CD4-positive, alpha-beta T cell (primary cell): ENCODE measurements around the gene PCDHGB7. TPM values are rescaled to one million over a fixed set of nuclear protein-coding genes. Genes with fewer than 3 reads are reported as not detected.

Experiments used
- ATAC-seq: fragments of 200-7000 bp; cut with Tn5 transposase; one replicate; pipeline ENCODE4 v1.10.0; 2022; ENCODE audit warnings: mild to moderate bottlenecking; ENCODE audit not compliant: poor library complexity
- CTCF ChIA-PET: fragments of 350-600 bp; sonication (Branson Sonifier 250); formaldehyde crosslinking; loops from one replicate; lab custom pipeline; 2021; ENCODE audit warnings: antibody characterized with exemption, inconsistent platforms; lab: Charles Lee
- POLR2A ChIA-PET: fragments of 350-600 bp; sonication (Branson Sonifier 250); formaldehyde crosslinking; loops from one replicate; lab custom pipeline; 2021; ENCODE audit warnings: antibody characterized with exemption, inconsistent platforms; lab: Charles Lee
- DNase-seq, 14 experiments: peaks; one replicate each; pipeline ENCODE4 v3.0.0-alpha.2; 2013 to 2020; ENCODE audit warnings: mixed read lengths in 2 of 14
- H3K27ac ChIP-seq, 2 donors: one replicate each; pipeline versions ENCODE4 v1.5.1 to v1.7.0; 2013; ENCODE audit warnings: low read length in 2 of 2, low read depth in 1 of 2, mild to moderate bottlenecking in 1 of 2
- H3K27me3 ChIP-seq, 2 experiments: 1 replicate in 1 of 2; 2 replicates in 1 of 2; pipeline versions ENCODE4 v1.6.1 to v1.7.0; 2013; ENCODE audit warnings: low read length in 2 of 2, control low read depth in 1 of 2, mild to moderate bottlenecking in 1 of 2, moderate library complexity in 1 of 2; ENCODE audit not compliant: insufficient read depth in 2 of 2, control insufficient read depth in 1 of 2
- H3K36me3 ChIP-seq: one replicate; pipeline ENCODE4 v1.6.1; 2013; ENCODE audit warnings: low read length, control low read depth; ENCODE audit not compliant: insufficient read depth
- H3K4me1 ChIP-seq: one replicate; pipeline ENCODE4 v1.6.1; 2013; ENCODE audit warnings: low read length, control low read depth; ENCODE audit not compliant: insufficient read depth
- H3K4me3 ChIP-seq: one replicate; pipeline ENCODE4 v1.5.1; 2013; ENCODE audit warnings: mild to moderate bottlenecking, low read length, moderate library complexity
- H3K9me3 ChIP-seq, 2 experiments: 1 replicate in 1 of 2; 2 replicates in 1 of 2; pipeline versions ENCODE4 v1.6.1 to v1.7.0; 2013; ENCODE audit warnings: low read length in 2 of 2, mild to moderate bottlenecking in 2 of 2, control low read depth in 1 of 2, moderate library complexity in 1 of 2; ENCODE audit not compliant: control insufficient read depth in 1 of 2, insufficient read depth in 1 of 2
- H3K27ac Mint-ChIP-seq: one replicate; pipeline ENCODE4 v1.8.0; 2020; ENCODE audit warnings: mixed read lengths
- H3K27me3 Mint-ChIP-seq: one replicate; pipeline ENCODE4 v1.8.0; 2021; ENCODE audit warnings: mixed read lengths
- H3K36me3 Mint-ChIP-seq: one replicate; pipeline ENCODE4 v1.8.0; 2021; ENCODE audit warnings: low read depth, mixed read lengths
- H3K4me1 Mint-ChIP-seq: one replicate; pipeline ENCODE4 v1.8.0; 2021; ENCODE audit warnings: low read depth, mixed read lengths
- H3K4me3 Mint-ChIP-seq: one replicate; pipeline ENCODE4 v1.8.0; 2020; ENCODE audit warnings: mild to moderate bottlenecking, mixed read lengths
- H3K9me3 Mint-ChIP-seq: one replicate; pipeline ENCODE4 v1.8.0; 2020; ENCODE audit warnings: mixed read lengths
- CTCF ChIP-seq: fragments of 200-600 bp; IDR thresholded peaks from one replicate; pipeline ENCODE4 v1.8.0; 2022; ENCODE audit warnings: antibody characterized with exemption, mild to moderate bottlenecking
- intact Hi-C, 2 experiments: fragments of 100-400 bp; cut with DNase I in 1 of 2; cut with micrococcal nuclease in 1 of 2; formaldehyde crosslinking; loops; one replicate each; pipeline versions ENCODE4 v1.15.1 to v1.9.0; 2023 to 2025; cut with DNase I, micrococcal nuclease
- total RNA-seq, 174 experiments: library from RNA in 2 of 174; stranded (reverse) in 2 of 174; gene quantifications; one replicate each; pipeline ENCODE4 v1.2.3 and lab custom pipeline; 2021 to 2026

Gene PCDHGB7
- total RNA-seq, 2 experiments from 2014 or later: not detected

DNA sequence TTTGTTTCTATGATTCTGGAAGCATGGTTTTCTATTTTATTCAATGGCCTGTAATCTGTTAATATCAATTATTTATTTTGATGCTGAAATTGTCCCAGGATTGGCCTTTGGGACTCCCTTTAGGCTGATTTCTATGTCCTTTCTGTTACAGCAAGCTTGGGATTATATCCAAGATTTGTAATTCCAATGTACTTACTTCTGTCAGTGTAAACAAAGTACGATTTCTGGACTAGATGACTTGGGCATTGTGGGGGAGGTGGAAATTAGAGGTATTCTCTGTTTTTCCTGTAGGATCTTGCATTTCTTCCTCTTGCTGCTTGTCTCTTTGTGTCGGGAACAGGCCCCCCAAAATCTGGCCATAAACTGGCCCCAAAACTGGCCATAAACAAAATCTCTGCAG, 16.5 kb downstream of the PCDHGB7 start:
- no peak overlapping the region for H3K27ac ChIP-seq
- ATAC-seq (no peak), DNase-seq (no peak)
- Mint-ChIP-seq H3K27me3 (peaks cover 78% of the 10 kb centered on the region), H3K27ac (no peak overlapping the region), H3K4me3 (no peak overlapping the region), H3K36me3 (peaks cover 21% of the 10 kb centered on the region), H3K9me3 (peaks cover 19% of the 10 kb centered on the region), H3K4me1 (peaks cover 8% of the 10 kb centered on the region)
- peaks cover 23 to 34% of the 10 kb centered on the region in 2 experiments for H3K9me3 ChIP-seq
- peaks cover 34 to 42% of the 10 kb centered on the region in 2 experiments for H3K27me3 ChIP-seq
- TF ChIP-seq CTCF: no peak
- no peak overlapping the region for H3K4me3 ChIP-seq
- no peaks in the 10 kb centered on the region for H3K36me3 ChIP-seq
- H3K4me1 ChIP-seq: peaks cover 6% of the 10 kb centered on the region
- CTCF ChIA-PET: no interaction called here
- intact Hi-C loops: no loop called here
- POLR2A ChIA-PET: no interaction called here

- H3K27me3 Mint-ChIP-seq: peaks cover 76% of the 10 kb centered on the region
- H3K27ac ChIP-seq: no peak overlapping the region
- H3K4me3 ChIP-seq: no peak overlapping the region
- H3K9me3 Mint-ChIP-seq: peaks cover 7% of the 10 kb centered on the region
- ATAC-seq: no peak
- peaks cover under 1% of the 10 kb centered on the region for H3K36me3 Mint-ChIP-seq
- no peaks in the 10 kb centered on the region for H3K4me1 Mint-ChIP-seq
- intact Hi-C loops: no loop called here
- no peak overlapping the region for H3K27ac Mint-ChIP-seq
- no peaks in the 10 kb centered on the region for H3K36me3 ChIP-seq
- H3K4me3 Mint-ChIP-seq: no peak overlapping the region
- CTCF ChIA-PET: interaction anchor here (1.4 kb wide), 1 partner anchor 40 kb away, joined by 3 read pairs; no protein-coding TSS in a partner anchor
- peaks cover 2 to 20% of the 10 kb centered on the region in 2 experiments for H3K9me3 ChIP-seq
- TF ChIP-seq CTCF: no peak
- POLR2A ChIA-PET: no interaction called here
- H3K4me1 ChIP-seq: no peaks in the 10 kb centered on the region
- H3K27me3 ChIP-seq: peaks cover 12 to 13% of the 10 kb centered on the region in 2 experiments
- no peak for DNase-seq
Observed at GRCh38 chr5:141437221-141437620, 19.7 kb downstream of the PCDHGB7 start.

- ChIA-PET CTCF (no interaction called here), POLR2A (no interaction called here)
- ATAC-seq (no peak), DNase-seq (no peak)
- Histone ChIP-seq H3K36me3 (no peaks in the 10 kb centered on the region), H3K4me3 (no peak overlapping the region), H3K9me3 (peaks cover 0 to 9% of the 10 kb centered on the region in 2 experiments), H3K27ac (no peak overlapping the region), H3K27me3 (peaks cover 0 to 3% of the 10 kb centered on the region in 2 experiments), H3K4me1 (no peaks in the 10 kb centered on the region)
- Mint-ChIP-seq H3K9me3 (peaks cover 2% of the 10 kb centered on the region), H3K27ac (no peak overlapping the region), H3K4me3 (no peak overlapping the region), H3K27me3 (peaks cover 69% of the 10 kb centered on the region), H3K4me1 (no peaks in the 10 kb centered on the region), H3K36me3 (no peaks in the 10 kb centered on the region)
- no peak for TF ChIP-seq CTCF
- intact Hi-C loops: no loop called here
Observed at GRCh38 chr5:141439411-141440141, 22.1 kb downstream of the PCDHGB7 start.
